Nephron progenitor cell (in vitro differentiated cells): ENCODE measurements around the gene MYCL.

Experiments
- DNase-seq: peaks from one replicate; pipeline ENCODE4 v3.0.0; 2021
- H3K27ac Mint-ChIP-seq: 2 replicates; pipeline ENCODE4 v1.8.0; 2021; ENCODE audit warnings: mild to moderate bottlenecking, moderate library complexity, mixed read lengths
- H3K27me3 Mint-ChIP-seq: 2 replicates; pipeline ENCODE4 v1.8.0; 2021; ENCODE audit warnings: mild to moderate bottlenecking, low read depth, mixed read lengths; ENCODE audit not compliant: poor library complexity
- H3K36me3 Mint-ChIP-seq: 2 replicates; pipeline ENCODE4 v1.8.0; 2021; ENCODE audit warnings: low read depth, mixed read lengths
- H3K4me1 Mint-ChIP-seq: 2 replicates; pipeline ENCODE4 v1.8.0; 2021; ENCODE audit warnings: mixed read lengths
- H3K4me3 Mint-ChIP-seq: 2 replicates; pipeline ENCODE4 v1.8.0; 2021; ENCODE audit warnings: mild to moderate bottlenecking, moderate library complexity, mixed read lengths
- H3K9me3 Mint-ChIP-seq: 2 replicates; pipeline ENCODE4 v1.8.0; 2021; ENCODE audit warnings: mild to moderate bottlenecking, moderate library complexity, mixed read lengths
- TF ChIP-seq, protein P1 (sequence below): fragments of 200-600 bp; sonication (generic); IDR thresholded peaks from 2 replicates; pipeline ENCODE4 v1.5.0; 2021; ENCODE audit warnings: antibody characterized with exemption

MYCL gene

GRCh38 chr1:39900662-39901463 is 854 bp downstream of the MYCL start:
- peaks cover 42% of the 10 kb centered on the region for H3K27me3 Mint-ChIP-seq
- peak; percentile 64 for DNase-seq
- H3K36me3 Mint-ChIP-seq, result no peaks in the 10 kb centered on the region
- H3K4me3 Mint-ChIP-seq, result peak overlapping the region; percentile 88
- peaks cover 48% of the 10 kb centered on the region for H3K4me1 Mint-ChIP-seq
- TF ChIP-seq, protein P1, sequence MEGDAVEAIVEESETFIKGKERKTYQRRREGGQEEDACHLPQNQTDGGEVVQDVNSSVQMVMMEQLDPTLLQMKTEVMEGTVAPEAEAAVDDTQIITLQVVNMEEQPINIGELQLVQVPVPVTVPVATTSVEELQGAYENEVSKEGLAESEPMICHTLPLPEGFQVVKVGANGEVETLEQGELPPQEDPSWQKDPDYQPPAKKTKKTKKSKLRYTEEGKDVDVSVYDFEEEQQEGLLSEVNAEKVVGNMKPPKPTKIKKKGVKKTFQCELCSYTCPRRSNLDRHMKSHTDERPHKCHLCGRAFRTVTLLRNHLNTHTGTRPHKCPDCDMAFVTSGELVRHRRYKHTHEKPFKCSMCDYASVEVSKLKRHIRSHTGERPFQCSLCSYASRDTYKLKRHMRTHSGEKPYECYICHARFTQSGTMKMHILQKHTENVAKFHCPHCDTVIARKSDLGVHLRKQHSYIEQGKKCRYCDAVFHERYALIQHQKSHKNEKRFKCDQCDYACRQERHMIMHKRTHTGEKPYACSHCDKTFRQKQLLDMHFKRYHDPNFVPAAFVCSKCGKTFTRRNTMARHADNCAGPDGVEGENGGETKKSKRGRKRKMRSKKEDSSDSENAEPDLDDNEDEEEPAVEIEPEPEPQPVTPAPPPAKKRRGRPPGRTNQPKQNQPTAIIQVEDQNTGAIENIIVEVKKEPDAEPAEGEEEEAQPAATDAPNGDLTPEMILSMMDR, result no peak
- H3K9me3 Mint-ChIP-seq, result peaks cover 3% of the 10 kb centered on the region
- no peak overlapping the region for H3K27ac Mint-ChIP-seq

DNA sequence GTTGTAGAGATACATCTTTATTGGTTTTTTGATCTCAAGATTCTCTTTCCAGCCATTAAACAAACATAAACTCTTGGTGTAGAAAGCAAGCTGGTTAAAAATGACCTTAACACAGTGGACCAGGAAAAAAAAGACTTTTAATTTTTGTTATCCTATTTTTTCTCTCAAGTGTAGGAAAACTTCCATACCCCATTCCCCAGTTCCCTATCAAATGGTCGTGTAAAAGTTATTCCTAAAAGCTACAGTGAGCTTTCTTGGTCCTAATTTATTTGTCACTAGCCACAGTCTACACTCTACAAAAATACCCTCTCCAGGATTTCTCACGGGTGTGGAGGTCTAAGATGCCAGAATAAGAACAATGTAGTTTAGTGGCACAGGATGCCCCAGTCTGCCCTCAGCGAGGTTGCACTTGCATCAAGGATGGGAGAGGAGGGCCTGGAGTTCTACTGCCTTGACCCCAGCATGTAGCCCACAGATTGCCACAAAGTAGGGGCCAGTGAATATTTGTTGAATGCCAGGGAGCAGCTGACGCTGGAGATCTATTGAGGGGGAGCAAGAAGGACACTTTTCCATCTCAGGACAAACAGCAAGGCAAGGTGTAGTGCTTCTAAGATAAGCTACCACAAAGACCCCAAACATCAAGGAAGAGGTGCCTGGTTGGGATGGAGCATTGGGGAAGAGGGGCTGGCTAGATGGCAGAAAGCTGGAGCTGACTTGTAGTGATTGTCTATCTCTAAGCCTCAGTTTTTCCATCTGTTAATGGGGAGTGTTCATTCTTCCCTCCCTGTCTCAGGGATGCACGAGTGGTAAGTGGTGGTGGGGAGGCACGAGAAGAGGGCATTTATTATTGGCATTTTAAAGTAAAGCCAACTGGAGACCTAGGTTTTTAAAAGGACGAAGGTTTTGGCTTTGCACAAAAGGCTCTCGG is 1.8 kb downstream of the MYCL start:
- Mint-ChIP-seq H3K9me3 (peaks cover 3% of the 10 kb centered on the region), H3K4me1 (peaks cover 53% of the 10 kb centered on the region), H3K36me3 (no peaks in the 10 kb centered on the region), H3K27me3 (peaks cover 36% of the 10 kb centered on the region), H3K4me3 (peak overlapping the region; percentile 88), H3K27ac (no peak overlapping the region)
- TF ChIP-seq, protein P1, result no peak
- DNase-seq, result no peak

GRCh38 chr1:39898648-39899603 is 2.8 kb downstream of the MYCL start:
- Mint-ChIP-seq H3K36me3 (no peaks in the 10 kb centered on the region), H3K27ac (peak overlapping the region; percentile 48), H3K4me3 (peak overlapping the region; percentile 73), H3K4me1 (peaks cover 57% of the 10 kb centered on the region), H3K27me3 (peaks cover 26% of the 10 kb centered on the region), H3K9me3 (peaks cover 3% of the 10 kb centered on the region)
- TF ChIP-seq, protein P1, result no peak
- DNase-seq, result peak; percentile 77

- no peaks in the 10 kb centered on the region for H3K36me3 Mint-ChIP-seq
- TF ChIP-seq, protein P1, result no peak
- H3K27ac Mint-ChIP-seq, result no peak overlapping the region
- H3K27me3 Mint-ChIP-seq, result peaks cover 19% of the 10 kb centered on the region
- H3K4me1 Mint-ChIP-seq, result peaks cover 64% of the 10 kb centered on the region
- H3K9me3 Mint-ChIP-seq, result peaks cover 3% of the 10 kb centered on the region
- peak overlapping the region; percentile 73 for H3K4me3 Mint-ChIP-seq
- DNase-seq, result no peak
Measured at GRCh38 chr1:39898191-39898590, 3.5 kb downstream of the MYCL start.

DNA sequence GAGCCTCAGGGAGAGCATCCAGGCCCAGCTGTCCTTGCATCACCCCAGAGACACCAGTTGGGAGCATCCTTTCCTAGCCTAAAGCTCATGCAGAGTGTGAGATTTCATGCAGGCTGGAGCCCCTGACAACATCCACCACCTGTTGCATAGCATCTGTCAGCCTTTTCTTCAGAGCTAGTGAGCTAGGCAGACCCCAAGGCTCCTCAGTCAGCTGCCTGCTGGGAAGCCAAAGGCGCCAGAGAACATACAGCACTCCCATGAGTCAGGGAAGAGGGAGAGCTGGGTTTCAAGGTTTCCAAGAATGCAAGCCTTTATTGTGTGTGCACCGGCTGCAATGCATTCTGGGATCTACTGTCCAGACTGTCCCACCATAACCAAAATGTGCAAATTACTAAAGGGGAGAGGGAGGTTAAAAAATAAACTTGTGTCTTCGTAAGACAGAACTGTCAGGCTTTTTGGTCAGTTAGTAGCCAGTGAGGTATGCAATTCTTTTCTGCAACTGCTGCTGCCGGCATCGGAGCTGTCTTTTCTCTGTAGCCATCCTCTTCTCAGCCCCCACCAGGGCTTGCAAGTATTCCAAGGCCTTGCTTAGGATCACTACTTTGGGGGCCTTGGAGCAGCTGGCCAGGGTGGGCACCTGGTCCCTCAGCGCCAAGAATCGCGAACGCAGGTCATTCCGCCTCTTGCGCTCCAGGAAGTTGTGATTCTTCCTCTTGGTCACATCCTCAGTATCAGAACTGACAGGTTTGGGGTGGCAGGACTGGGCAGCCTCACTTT is 4.6 kb downstream of the MYCL start:
- no peak for DNase-seq
- H3K4me1 Mint-ChIP-seq, result peaks cover 75% of the 10 kb centered on the region

More for the DNA sequence above, 4.6 kb downstream of the MYCL start:
- Mint-ChIP-seq H3K4me3 (no peak overlapping the region), H3K27ac (peak overlapping the region; percentile 30), H3K36me3 (no peaks in the 10 kb centered on the region), H3K27me3 (peaks cover 9% of the 10 kb centered on the region), H3K9me3 (no peaks in the 10 kb centered on the region)
- TF ChIP-seq, protein P1, result no peak
